Hepatocyte (in vitro differentiated cells): ENCODE data around the gene C19orf25.

Experiments used
- EZH2 ChIP-seq: fragments of 200-600 bp; sonication (generic); IDR thresholded peaks from 2 replicates; pipeline ENCODE4 v1.6.1; 2016; ENCODE audit warnings: antibody characterized with exemption, mild to moderate bottlenecking, borderline replicate concordance
- EZH2phosphoT487 ChIP-seq: fragments of 200-600 bp; sonication (generic); IDR thresholded peaks from one replicate; pipeline ENCODE4 v1.6.1; 2018; ENCODE audit warnings: antibody characterized with exemption, mild to moderate bottlenecking, low read depth, moderate library complexity; ENCODE audit not compliant: unreplicated experiment, severe bottlenecking
- TF ChIP-seq, protein P1 (sequence below): fragments of 200-600 bp; sonication (generic); IDR thresholded peaks from 2 replicates; pipeline ENCODE4 v1.5.1; 2016; ENCODE audit warnings: antibody characterized with exemption, mild to moderate bottlenecking; ENCODE audit not compliant: poor library complexity

DNA sequence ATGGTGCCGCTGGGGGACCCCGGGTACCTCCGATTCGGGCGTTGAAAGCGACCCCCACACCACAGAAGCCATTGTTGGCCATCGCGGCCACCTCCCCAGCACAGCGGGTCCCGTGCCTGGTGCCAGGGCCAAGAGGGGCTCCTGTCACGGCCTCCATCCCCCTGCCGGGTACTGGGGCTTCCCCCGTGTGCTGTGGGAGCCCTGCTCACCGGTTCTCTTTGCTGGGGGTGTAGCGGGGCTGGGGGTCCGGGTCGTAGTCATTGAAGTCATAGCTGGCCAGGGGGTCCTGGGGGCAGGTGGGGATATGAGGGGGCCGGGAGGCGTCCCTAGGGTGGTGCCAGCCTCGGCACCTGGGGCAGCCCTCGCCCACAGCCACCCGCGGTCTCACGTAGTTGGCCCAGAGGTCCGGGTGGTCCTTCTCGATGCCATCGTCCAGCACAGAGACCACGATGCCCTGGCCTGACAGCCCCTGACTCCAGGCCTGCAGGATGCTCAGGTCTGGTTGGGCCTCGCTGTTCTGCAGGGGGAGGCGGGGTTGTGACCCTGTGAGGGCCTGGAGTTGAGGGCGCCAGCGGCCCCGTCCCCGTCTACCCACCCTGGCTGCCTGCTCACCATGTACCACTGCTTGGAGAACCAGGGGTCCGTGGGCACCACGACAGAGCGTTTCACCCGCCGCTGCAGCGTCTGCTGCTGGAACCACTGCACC, 8.7 kb upstream of the C19orf25 start:
- TF ChIP-seq, protein P1, sequence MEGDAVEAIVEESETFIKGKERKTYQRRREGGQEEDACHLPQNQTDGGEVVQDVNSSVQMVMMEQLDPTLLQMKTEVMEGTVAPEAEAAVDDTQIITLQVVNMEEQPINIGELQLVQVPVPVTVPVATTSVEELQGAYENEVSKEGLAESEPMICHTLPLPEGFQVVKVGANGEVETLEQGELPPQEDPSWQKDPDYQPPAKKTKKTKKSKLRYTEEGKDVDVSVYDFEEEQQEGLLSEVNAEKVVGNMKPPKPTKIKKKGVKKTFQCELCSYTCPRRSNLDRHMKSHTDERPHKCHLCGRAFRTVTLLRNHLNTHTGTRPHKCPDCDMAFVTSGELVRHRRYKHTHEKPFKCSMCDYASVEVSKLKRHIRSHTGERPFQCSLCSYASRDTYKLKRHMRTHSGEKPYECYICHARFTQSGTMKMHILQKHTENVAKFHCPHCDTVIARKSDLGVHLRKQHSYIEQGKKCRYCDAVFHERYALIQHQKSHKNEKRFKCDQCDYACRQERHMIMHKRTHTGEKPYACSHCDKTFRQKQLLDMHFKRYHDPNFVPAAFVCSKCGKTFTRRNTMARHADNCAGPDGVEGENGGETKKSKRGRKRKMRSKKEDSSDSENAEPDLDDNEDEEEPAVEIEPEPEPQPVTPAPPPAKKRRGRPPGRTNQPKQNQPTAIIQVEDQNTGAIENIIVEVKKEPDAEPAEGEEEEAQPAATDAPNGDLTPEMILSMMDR: no peak
- TF ChIP-seq EZH2 (no peak), EZH2phosphoT487 (no peak)
